ENCODE data around the gene KCNH2. TPM values are rescaled to one million over a fixed set of nuclear protein-coding genes. Genes with fewer than 3 reads are reported as not detected.
A peak's percentile ranks its signal among the peaks of the same experiment; 100 is the strongest.

The KCNH2 gene
- total RNA-seq, 1 donor from 2014 or later: 10.0 TPM

DNA sequence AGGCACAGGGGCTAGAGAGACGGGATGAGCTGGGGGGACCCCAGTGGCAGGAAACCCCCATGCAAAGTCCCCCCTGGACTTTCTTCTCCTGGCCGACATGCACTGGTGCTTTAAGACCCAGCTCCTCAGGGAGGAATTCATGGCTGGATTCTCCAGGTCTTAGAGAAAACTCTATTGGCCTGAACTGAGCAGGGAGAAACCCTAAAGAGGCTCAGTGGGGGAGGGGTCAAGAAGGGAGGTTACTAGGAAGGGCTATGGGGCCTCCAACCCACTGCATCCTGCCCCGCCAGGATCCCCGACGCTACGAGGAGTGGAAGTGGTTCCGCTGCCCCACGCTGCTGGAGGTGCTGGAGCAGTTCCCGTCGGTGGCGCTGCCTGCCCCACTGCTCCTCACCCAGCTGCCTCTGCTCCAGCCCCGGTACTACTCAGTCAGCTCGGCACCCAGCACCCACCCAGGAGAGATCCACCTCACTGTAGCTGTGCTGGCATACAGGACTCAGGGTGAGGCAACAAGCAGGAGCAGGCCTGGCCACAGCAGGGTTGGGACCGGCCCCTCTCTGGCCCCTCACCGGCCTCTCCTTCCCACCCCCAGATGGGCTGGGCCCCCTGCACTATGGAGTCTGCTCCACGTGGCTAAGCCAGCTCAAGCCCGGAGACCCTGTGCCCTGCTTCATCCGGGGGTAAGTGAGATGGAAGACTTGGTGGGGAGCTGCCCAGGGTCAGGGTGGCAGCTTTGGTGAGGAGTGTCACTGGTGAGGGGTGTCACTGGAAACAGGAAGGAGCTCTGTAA is 32.4 kb upstream of the KCNH2 start:
- peaks cover 36% of the 10 kb centered on the region for H3K4me1 Mint-ChIP-seq (ENCODE audit: unreplicated experiment)
- no peaks in the 10 kb centered on the region for H3K9me3 Mint-ChIP-seq
- DNase-seq (ENCODE audit: extremely low spot score, unreplicated experiment): no peak
- H3K4me3 Mint-ChIP-seq: peak overlapping the region; percentile 49
- peaks cover 40% of the 10 kb centered on the region for H3K27me3 Mint-ChIP-seq
- TF ChIP-seq, protein P1, sequence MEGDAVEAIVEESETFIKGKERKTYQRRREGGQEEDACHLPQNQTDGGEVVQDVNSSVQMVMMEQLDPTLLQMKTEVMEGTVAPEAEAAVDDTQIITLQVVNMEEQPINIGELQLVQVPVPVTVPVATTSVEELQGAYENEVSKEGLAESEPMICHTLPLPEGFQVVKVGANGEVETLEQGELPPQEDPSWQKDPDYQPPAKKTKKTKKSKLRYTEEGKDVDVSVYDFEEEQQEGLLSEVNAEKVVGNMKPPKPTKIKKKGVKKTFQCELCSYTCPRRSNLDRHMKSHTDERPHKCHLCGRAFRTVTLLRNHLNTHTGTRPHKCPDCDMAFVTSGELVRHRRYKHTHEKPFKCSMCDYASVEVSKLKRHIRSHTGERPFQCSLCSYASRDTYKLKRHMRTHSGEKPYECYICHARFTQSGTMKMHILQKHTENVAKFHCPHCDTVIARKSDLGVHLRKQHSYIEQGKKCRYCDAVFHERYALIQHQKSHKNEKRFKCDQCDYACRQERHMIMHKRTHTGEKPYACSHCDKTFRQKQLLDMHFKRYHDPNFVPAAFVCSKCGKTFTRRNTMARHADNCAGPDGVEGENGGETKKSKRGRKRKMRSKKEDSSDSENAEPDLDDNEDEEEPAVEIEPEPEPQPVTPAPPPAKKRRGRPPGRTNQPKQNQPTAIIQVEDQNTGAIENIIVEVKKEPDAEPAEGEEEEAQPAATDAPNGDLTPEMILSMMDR (conservative IDR thresholded peaks at IDR 0.05): no peak
- no peaks in the 10 kb centered on the region for H3K36me3 Mint-ChIP-seq
- no peak overlapping the region for H3K27ac Mint-ChIP-seq

DNA sequence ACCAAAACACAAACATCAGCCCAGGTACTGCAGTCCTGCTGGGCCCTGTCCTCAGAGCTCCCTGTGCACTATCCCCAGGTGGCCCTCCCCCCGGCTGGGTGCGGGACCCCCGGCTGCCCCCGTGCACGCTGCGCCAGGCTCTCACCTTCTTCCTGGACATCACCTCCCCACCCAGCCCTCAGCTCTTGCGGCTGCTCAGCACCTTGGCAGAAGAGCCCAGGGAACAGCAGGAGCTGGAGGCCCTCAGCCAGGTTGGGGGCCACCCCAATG is 31.9 kb upstream of the KCNH2 start:
- Mint-ChIP-seq H3K27ac (no peak overlapping the region), H3K27me3 (peaks cover 38% of the 10 kb centered on the region), H3K4me1 (ENCODE audit: unreplicated experiment) (peaks cover 36% of the 10 kb centered on the region), H3K36me3 (no peaks in the 10 kb centered on the region), H3K9me3 (no peaks in the 10 kb centered on the region), H3K4me3 (no peak overlapping the region)
- TF ChIP-seq, protein P1 (conservative IDR thresholded peaks at IDR 0.05): no peak
- no peak for DNase-seq (ENCODE audit: extremely low spot score, unreplicated experiment)

DNA sequence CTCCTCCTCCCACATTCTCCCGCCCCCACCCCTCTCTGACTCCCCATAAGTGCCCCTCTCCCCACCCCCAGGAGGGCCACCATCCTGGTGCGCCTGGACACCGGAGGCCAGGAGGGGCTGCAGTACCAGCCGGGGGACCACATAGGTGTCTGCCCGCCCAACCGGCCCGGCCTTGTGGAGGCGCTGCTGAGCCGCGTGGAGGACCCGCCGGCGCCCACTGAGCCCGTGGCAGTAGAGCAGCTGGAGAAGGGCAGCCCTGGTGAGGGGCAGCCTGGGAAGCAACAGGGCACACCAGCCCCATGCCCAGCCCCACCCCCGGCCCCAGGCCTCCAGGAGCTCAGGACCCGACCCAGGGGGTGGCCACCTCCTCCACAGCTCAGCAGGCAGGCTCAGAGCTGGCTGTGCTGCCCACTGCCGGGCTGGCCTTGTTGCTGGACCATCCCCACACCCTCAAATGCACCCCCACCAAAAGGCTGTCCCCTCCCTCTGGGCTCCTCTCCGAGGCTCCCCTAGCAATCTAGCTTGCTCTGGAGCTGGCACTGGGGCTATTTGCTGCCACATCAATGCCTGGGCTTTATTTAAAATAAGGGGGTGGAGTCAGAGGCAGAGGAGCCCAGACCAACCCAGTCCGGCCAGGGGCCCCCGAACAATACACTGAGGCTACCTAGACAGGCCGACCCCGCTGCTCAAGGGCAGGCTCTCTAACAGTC is 31.4 kb upstream of the KCNH2 start:
- Mint-ChIP-seq H3K4me1 (ENCODE audit: unreplicated experiment) (peaks cover 36% of the 10 kb centered on the region), H3K36me3 (no peaks in the 10 kb centered on the region), H3K4me3 (no peak overlapping the region), H3K9me3 (no peaks in the 10 kb centered on the region), H3K27me3 (peaks cover 37% of the 10 kb centered on the region), H3K27ac (no peak overlapping the region)
- no peak for DNase-seq (ENCODE audit: extremely low spot score, unreplicated experiment)
- TF ChIP-seq, protein P1 (conservative IDR thresholded peaks at IDR 0.05): no peak

DNA sequence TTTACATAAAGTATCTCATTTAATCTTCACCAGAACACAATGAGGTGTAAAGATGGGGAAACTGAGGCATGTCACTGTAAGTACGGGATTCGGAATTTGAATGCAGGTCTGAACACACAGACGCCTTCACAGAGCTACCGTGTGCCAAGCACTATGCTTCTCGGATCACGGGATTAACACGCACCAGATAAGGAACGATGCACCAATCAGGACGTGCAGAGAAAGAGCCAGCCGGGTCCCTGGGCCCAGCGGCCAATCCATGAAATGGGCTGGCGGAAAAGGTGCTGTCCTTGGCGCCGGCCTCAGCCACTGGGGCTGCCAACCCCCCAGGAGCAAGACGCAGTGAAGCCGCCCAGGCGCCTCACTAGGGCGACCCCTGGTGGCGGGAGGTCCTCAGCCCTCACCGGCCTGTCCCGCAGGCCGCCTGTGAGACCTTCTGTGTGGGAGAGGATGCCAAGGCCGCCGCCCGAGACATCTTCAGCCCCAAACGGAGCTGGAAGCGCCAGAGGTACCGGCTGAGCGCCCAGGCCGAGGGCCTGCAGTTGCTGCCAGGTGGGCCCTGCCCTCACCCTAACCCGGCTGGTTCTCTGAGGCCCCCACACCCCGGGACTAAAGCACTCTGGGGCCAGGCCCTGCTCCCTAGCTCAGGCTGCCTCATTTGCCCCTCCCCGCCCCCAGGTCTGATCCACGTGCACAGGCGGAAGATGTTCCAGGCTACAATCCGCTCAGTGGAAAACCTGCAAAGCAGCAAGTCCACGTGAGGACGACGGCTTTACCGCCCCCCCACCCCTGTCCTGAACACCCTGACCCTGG is 30.6 kb upstream of the KCNH2 start:
- Mint-ChIP-seq H3K4me3 (peak overlapping the region; percentile 31), H3K36me3 (no peaks in the 10 kb centered on the region), H3K27me3 (peaks cover 33% of the 10 kb centered on the region), H3K9me3 (no peaks in the 10 kb centered on the region), H3K27ac (no peak overlapping the region), H3K4me1 (ENCODE audit: unreplicated experiment) (peaks cover 32% of the 10 kb centered on the region)
- TF ChIP-seq, protein P1 (conservative IDR thresholded peaks at IDR 0.05): peak; percentile 79
- DNase-seq (ENCODE audit: extremely low spot score, unreplicated experiment): no peak

DNA sequence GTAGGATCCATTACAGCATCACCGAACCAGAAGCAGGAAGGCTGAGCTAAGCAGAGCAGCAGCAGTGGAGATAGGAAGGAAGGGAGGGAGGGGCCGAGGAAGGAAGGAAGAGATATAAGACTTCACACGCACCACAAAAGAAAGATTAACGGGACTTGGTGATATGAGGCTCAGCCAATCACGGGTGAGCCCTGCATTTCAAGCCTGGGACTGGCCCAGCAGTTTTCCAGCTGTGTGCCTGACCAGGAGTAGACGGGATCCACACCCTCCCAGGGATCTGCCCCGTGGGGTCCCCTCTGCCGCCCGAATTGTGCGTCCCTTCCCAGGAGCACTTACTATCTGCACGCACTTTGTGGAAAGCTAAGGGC is 30.0 kb upstream of the KCNH2 start:
- no peak for DNase-seq (ENCODE audit: extremely low spot score, unreplicated experiment)
- Mint-ChIP-seq H3K4me1 (ENCODE audit: unreplicated experiment) (peaks cover 32% of the 10 kb centered on the region), H3K9me3 (no peaks in the 10 kb centered on the region), H3K4me3 (no peak overlapping the region), H3K27ac (no peak overlapping the region), H3K36me3 (no peaks in the 10 kb centered on the region), H3K27me3 (peaks cover 36% of the 10 kb centered on the region)
- TF ChIP-seq, protein P1 (conservative IDR thresholded peaks at IDR 0.05): no peak

All from type B pancreatic cell (in vitro differentiated cells).